ENCODE data around the gene CALN1.
A peak's percentile ranks its signal among the peaks of the same experiment; 100 is the strongest.
"Not testable (repeated sequence)": the region's sequence is repeated elsewhere in the genome, so short reads cannot be mapped to it uniquely, and the experiment has no call there.

CALN1 gene

DNA sequence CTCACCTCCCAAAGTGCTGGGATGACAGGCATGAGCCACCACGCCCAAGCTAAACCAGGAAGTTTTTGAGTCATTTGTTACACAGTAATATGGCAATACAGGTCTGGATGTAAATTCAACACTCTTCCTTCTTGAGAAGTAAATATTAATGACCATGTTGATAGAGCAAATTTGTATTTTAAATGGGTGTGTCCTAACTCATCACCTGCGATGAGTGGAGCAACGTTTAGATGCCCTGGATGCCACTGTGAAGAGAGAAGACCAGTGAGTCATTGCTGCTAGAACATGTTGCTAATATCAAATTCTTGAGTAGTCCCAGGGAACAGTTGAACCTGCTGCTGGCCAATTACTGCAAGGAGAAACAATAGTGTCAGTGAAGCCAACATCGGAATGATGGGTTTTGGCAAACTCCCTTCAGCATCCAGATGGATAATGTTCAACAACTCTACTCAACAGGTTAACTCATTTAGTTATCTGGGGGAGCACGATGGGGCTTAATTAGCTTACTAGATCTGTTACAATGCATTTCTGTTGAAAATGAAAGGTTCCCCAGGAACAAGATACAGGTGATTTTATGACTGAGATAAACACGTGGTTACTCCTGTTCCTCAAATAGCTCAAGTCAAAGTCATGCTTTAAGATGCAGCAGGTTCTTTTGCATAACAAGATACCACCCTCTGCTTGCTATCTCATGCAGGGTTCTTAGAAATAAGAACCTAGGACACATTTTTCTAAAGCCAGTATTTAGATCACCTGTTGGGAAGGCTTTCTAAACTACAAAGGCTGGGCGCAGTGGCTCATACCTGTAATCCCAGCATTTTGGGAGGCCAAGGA, 146.8 kb downstream of the CALN1 start:
- DNase-seq, result no peak

DNA sequence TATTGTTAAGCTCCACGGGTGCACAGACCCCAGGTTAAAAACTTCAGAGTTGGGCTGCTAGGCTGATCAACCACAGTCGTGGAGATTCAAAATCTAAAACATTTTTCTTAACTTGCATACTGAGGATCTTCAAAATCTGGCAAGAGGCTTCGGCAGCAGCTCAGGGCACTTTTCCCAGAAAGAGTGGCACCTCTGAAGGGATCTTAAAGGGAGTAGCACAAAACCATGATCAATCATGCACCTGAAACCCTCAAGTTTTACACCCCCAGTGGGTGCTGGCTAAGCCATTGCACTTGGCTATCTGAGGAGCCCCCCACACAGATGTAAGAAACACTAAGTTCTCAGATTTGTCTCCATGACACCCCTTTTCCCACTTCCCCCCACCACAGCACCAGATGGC, 151.7 kb downstream of the CALN1 start:
- no peak for DNase-seq

DNA sequence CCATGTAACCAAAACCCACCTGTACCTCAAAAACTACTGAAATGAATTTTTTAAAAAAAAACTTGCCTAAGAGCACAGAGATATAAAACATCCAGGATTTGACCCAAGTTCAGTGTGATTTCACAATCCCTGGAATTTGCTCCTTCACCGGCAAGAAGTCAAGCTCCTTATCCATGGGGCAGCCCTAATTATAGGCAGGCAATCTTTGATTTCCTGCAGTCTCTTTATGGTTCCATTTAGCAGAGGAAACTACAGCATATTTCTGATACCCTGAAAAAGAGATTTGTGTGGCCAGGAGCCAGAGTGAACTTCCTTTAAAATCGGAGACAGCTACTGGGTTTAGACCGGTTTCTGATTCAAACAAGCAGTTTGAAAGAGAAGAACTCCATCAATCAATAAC, 154.1 kb downstream of the CALN1 start:
- no peak for DNase-seq

DNA sequence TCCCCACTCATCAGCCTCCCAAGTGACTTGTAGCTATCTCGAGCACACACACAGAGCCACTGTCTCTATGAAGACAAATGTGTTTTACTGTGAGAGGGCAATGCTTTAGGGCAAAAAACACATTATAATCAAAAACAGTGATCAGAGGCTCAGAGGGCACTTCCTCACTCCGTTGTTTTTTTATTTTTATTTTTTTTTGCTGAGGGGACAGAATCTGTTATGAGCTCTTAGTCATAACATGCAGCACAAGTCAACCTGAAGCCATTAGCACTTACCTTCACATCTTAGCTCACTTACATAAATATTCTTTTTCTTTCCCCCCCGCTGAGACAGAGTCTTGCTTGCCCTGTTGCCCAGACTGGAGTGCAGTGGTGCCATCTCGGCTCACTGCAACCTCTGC, 157.7 kb downstream of the CALN1 start:
- no peak for DNase-seq

DNA sequence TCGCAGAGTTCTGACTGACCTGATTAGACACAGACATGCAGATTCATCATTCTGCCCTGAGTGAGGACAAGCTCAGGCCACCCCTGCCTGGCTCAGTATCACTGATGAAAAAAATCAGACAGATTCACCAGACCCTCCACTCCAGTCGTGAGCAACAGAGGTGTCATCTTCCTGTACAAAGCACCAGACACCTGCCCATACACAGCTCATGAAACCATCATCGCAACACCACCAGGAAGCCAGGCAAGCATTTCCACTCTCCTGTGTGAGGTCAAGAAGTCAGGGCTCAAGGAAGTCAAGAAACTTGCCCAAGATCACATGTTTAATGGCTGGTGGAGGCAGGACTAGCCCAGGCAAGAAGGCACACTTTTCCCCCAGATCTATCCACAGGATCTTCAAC, 163.0 kb downstream of the CALN1 start:
- DNase-seq, result peak; percentile 8

DNA sequence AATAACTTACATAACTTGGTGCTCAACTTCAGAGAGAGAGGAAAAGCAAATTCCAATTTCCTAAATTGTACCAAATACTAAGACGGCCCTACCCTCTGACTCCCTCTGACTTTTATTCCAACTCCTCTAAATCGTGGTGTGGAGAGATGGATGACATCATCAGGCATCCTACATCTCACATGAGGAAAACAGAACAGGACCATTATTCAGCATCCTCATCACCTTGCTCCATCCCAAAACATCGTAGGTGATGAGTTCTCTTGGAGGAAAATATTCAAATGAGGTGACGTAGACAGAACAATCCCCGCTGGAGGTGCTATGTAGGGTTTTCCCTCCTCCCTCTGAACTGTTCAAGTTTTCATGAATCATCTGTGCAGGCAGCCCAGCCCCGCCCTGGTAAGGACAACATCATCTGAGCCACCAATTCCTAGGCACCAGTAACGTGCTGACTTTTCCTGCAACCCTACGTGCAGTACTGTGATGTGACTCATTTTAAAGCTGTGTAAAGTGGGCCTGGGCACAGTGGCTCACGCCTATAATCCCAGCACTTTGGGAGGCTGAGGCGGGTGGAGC, 167.2 kb downstream of the CALN1 start:
- no peak for DNase-seq

DNA sequence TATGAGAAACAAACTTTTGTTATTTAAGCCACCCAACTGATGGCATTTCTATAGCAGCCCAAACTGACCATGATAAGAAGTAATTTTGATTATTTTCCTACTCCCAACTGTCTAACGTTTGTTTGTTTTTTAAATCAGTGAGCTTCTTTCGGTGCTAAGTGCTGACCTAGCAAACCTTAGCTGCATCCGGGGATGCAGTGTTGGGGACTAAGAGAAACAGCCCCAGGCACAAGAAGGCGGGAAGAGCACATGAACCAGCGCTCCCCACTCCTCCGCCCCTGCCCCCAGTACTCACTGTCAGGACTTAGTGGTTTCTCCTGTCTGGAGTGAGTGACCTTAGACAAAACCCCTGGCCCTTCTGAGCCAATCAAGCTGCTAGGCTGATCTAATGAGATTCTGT, 168.8 kb downstream of the CALN1 start:
- DNase-seq, result no peak

DNA sequence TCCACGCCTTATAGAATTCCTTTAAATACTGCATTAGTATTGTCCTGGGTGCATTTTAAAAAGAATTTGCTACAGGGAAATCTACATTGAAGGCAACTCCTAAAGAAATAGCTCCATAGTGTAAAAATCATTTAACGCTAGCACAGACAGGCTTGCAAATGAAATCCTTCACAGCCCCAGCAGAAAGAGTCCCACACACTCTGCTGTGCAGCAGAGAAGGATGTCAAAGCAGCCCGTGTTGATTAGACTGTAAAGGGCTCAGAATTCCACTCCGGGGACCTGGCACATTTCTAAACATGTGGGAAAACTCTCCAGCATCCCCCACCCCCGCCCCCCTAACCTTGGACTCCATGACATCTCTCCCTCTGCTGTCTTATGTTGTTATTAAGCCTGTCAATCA, 176.8 kb downstream of the CALN1 start:
- no peak for DNase-seq

DNA sequence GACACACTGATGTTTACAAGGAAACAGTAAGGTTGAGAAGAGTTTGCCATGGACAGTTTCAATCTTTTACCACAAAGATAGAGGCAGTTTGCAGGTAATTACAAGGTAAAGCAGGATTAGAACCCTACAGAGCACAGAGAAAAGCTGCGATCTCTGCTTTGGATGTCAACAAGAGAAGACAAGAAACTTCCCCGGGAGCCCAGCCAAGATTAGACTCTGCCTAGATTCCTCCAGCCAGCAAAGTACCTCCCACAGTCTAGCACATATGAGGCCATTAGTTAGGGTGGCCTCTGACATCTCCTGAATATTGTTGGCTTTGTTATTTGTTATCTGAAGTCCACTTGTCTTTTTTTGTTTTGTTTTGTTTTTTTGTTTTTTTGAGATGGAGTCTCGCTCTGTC, 178.1 kb downstream of the CALN1 start:
- peak; percentile 7 for DNase-seq

DNA sequence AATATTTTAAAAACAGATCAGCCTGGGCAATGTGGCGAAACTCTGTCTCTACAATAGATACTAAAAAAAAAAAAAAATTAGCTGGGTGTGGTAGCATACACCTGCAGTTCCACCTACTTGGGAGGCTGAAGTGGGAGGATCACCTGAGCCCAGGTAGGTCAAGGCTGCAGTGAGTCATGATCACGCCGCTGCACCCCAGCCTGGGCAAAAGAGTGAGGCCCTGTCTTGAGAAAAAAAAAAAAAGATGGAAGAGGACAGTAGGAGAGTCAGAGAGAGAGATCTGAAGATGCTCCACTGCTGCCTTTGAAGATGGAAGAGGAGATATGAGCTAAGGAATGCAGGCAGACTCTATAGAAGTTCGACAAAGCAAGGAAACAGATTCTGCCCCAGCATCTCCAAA, 181.9 kb downstream of the CALN1 start:
- DNase-seq, result no peak

DNA sequence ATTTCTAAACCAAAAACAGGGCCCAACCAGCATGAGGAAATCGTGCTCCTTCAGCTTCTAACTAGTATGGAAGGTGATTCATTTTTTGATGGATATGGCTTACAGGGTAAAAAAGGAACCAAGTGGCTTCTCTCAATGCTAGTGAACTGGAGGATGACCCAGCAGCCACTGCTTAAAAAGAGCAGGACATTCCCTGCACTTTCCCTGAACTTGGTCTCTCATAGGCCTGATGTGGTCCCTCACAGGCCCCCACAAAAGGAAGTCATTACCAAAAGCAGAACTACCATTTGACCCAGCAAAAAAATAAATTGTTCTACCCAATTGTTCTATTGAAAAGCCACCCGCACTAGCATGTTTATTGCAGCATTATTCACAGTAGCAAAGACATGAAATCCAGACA, 188.8 kb downstream of the CALN1 start:
- DNase-seq, result no peak

DNA sequence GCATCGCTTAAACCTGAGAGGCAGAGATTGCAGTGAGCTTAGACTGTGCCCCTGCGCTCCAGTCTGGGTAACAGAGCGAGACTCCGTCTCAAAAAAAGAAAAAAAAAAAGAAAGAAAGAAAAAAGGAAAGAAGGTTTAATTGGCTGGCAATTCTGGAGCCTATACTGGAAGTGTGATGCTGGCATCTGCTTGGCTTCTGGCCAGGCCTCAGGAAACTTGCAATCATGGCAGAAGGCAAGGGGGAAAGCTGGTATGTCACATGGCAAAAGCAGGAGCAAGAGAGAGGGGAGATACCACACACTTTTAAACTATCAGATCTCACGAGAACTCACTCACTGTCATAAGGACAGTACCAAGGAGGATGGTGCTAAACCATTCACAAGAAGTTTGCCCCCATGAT, 190.0 kb downstream of the CALN1 start:
- no peak for DNase-seq

DNA sequence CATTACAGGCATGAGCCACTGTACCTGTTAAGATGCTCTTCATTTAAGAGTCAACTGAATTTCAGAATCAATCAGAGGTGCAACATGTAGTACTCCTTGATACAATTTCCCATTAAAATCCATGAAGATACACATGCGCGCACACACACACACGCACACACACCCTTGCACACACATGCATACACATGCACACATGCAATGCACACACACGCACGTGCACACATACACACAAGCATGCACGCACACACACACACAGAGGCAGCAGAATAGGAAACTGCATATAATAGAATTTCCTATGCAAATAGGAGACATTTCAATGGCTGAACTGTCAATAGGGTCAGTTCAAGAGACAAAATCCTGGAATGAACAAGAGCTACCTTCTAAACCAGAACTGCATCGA, 192.6 kb downstream of the CALN1 start:
- no peak for DNase-seq

DNA sequence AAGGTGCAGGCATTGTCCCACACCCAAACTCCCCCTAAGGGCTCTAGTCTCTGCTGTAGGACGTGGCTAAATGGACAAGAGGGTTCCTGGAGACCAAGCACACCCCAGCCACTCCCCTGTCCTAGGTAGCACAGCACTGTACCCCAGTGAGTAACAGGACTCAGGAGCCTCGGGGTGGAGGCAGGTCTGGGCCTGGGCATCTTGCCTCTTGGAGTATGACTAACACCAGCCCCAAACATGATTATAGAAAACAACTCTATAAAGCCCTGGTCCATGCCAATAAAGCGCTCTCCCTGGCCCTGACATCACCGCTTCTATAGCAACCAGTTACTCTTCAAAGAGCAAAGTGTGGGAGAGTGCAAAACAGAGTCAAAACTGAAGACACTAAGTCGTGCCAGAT, 195.0 kb downstream of the CALN1 start:
- no peak for DNase-seq

DNA sequence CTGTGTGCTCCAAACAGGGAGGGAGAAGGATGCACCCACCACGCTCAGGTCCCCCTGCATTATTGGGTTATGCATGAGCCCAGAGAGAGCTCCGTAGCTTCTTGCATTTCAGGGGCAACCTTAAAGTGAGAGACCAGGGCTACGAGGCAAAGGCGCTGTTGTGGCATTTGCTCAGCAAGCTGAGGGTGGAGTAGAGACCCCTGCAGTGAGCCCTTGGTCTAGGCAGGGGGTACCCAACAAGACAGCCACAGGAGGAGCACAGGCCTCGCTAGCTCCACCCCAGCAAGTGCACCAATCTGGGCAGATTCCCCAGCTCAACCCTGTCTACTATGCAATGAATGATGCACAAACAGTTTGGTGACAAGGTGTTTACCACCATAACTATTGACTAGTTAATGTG, 198.4 kb downstream of the CALN1 start:
- DNase-seq, result no peak

DNA sequence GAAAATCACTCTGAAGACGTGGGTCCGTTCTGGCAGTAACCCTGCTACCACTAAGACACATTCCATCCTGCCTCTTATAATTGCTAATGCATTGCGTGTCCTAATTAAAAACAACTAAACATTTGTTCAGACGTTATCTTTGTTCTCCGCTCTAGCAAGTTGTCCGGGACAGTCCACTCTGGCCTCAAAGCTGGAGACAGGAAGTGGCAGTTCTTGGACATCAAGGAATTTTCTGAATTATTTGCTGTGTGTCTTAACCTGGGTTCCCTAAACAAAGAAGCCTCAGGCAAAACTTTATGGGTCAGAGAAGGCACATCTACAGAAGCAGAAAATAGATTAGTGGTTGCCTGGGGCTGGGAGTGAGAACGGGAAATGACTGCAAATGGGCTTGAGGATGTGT, 199.1 kb downstream of the CALN1 start:
- no peak for DNase-seq

DNA sequence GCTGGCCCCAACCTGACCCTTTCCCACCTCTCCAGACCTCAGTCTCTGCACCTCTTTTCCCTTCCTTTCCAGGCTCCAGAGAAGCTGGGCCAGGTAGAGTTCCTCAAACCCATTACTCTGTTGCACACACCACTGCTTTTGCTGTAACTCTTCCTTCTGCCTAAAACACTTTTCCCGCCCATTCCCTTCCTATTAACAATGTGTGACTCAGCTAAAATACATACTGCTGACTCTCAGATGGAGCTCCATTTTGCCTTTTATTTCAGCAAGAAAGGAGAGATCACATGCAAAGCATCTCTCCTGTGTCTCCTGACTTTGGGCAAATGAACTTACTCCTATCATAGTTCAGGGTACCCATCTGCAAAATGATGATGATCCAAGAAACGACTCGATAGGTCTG, 201.0 kb downstream of the CALN1 start:
- DNase-seq, result no peak

DNA sequence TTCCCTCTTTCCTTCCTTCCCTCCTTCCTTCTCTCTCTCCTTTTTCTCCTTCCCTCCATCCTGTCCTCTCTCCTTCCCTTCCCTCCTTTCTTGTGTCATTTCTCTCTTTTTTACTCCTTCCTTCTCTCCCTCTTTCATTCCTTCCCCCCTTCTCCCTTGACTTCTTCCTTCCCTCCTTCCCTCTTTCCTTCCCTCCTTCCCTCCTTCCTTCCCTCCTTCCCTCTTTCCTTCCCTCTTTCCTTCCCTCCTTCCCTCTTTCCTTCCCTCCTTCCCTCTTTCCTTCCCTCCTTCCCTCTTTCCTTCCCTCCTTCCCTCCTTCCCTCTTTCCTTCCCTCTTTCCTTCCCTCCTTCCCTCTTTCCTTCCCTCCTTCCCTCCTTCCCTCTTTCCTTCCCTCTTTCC, 203.1 kb downstream of the CALN1 start:
- DNase-seq, result not testable (repeated sequence)

DNA sequence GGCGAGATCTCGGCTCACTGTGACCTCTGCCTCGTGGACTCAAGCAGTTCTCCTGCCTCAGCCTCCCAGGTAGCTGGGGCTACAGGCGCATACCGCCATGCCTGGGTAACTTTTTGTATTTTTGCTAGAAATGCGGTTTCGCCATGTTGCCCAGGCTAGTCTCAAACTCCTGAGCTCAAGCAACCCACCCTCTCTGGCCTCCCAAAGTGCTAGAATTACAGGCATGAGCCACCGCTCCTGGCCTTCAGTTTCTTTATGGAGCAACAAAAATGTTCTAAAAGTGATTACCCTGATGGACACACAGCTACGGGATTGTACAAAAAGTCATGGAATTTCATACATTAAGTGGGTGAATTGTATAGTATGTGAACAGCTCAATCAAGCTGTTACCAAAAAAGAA, 216.0 kb downstream of the CALN1 start:
- DNase-seq, result no peak

DNA sequence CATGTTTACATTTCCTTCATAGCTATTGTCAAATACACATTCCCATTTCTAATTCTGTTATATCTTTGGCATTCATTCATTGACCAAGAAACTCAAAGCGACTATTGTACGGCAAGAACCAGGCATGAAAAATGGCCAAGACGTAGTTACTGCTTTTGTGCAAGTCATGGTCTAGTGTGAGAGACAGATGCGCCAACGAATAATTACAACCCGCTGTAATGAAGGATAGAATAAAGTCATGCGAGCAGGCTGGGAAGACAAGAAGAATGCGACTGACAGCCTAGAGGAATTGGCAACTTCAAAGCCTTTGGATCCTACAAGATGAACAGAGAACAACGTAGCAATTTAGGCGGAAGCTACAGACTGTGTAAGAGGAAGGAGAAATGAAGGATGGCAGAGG, 221.2 kb downstream of the CALN1 start:
- no peak for DNase-seq

DNA sequence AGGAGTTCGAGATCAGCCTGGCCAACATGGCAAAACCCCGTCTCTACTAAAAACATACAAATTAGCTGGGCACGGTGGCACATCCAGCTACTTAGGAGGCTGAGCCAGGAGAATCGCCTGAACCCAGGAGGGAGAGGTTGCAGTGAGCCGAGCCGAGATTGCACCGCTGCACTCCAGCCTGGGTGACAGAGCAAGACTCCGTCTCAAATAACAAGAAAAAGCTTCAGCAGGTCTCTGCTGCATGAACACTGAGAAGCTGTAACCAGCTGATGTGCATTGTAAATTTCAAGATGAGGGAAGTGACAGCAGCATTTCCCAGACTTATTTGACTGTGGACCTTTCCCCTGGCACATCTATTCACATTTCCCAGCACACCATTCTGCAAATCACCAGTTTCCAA, 222.0 kb downstream of the CALN1 start:
- DNase-seq, result no peak

DNA sequence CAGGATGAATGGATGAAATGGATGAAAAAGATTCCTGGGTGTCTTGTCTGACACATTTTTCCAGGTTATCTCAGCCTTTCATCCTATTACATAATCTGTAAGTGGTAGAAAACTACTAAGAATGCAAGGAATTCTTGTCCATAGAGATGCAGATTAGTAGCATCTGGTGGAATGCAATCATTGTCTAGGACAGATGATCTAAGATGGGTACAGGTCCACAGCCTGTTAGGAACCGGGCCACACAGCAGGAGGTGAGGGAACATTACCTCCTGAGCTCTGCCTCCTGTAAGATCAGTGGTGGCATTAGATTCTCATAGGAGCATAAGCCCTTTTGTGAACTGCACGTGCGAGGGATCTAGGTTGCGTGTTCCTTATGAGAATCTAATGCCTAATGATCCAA, 225.0 kb downstream of the CALN1 start:
- no peak for DNase-seq

DNA sequence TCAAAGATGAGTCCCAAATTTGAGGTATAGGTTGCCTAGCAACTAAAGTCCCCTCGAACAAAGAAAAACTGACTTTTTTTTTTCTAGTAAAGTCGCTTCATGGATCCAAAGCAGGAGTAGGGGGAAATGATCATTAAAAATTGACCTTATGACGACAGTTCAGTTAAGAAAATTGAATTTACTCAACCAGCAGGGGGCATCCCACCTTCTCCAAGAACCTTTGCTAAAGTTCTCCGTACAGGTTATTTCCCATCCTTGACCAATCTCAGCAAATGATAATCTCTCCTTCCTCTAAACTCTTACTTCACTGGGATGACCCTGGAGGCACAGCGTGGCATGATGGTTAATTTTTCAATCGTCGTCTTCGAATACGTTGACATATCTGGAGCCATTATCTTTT, 228.3 kb downstream of the CALN1 start:
- DNase-seq, result no peak

DNA sequence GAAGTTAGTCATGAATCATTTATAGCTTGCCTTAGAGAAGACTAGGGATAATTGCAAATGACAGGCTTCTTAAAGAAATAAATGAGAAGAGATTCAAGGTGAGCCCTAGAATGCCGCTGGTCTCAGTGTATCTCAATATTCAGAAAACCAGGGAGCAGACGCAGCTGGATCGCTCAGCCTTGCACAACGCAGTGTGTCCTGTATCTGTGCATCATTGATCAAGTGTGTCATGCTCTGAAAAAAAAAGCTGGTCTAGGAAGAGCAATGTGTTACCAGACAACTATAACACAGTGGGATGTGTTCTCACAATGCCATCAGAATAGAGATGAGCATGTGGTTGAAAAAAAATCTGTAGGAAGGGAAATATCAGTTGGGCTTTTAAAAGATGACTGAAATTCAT, 230.1 kb downstream of the CALN1 start:
- DNase-seq, result no peak

DNA sequence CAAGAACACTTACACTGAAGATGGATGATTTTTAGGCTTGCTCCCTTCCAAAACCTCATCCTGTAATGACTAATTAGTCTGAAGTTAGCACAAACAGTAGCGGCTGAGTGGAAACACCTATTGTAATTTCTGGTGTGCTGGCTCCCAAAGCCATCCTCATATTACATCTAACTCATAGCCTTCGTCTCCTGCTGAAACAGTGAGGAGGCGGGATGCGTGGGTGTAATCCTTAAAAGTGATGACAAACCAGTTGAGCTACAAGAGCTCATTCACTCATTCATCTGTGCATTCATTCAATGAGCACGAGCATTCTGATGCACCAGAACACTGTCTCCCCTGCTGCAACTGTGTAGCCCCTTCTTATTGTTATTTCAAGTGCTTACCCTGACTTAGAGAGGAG, 235.3 kb downstream of the CALN1 start:
- DNase-seq, result no peak

Data from RPMI8226 (cell line).